Uterus (tissue), 4 donors: ENCODE results near the gene HOXA9. TPM values are rescaled to one million over a fixed set of nuclear protein-coding genes. Genes with fewer than 3 reads are reported as not detected.
A peak's percentile ranks its signal among the peaks of the same experiment; 100 is the strongest.

Experiments
- DNase-seq, 2 donors: peaks; one replicate each; pipeline ENCODE4 v3.0.0-alpha.2; 2019 to 2020
- H3K27ac ChIP-seq, 2 donors: fragments of 200-600 bp; sonication (generic); 1 replicate in 1 of 2; 2 replicates in 1 of 2; pipeline ENCODE4 v1.5.1; 2016 to 2018
- H3K27me3 ChIP-seq, 2 donors: fragments of 200-600 bp; sonication (generic); one replicate each; pipeline ENCODE4 v1.5.1; 2018 to 2019; ENCODE audit warnings: control low read depth in 1 of 2
- H3K36me3 ChIP-seq, 2 donors: fragments of 200-600 bp; sonication (generic); one replicate each; pipeline ENCODE4 v1.5.1; 2019; ENCODE audit warnings: control low read depth in 1 of 2
- H3K4me1 ChIP-seq, 2 donors: fragments of 200-600 bp; sonication (generic); one replicate each; pipeline ENCODE4 v1.5.1; 2018 to 2019; ENCODE audit warnings: control low read depth in 1 of 2
- H3K4me3 ChIP-seq, 2 donors: fragments of 200-600 bp; sonication (generic); 1 replicate in 1 of 2; 2 replicates in 1 of 2; pipeline ENCODE4 v1.5.1; 2018 to 2019; ENCODE audit warnings: mild to moderate bottlenecking in 1 of 2
- H3K9me3 ChIP-seq, 2 donors: fragments of 200-600 bp; sonication (generic); one replicate each; pipeline ENCODE4 v1.5.1; 2019; ENCODE audit warnings: control low read depth in 1 of 2
- CTCF ChIP-seq, 4 experiments: fragments of 200-600 bp in 2 of 4; fragments of 450-650 bp in 2 of 4; sonication (generic) in 2 of 4; IDR thresholded peaks; one replicate each; pipeline ENCODE4 v1.5.1; 2016 to 2019; ENCODE audit warnings: antibody characterized with exemption in 4 of 4, mild to moderate bottlenecking in 2 of 4, moderate library complexity in 1 of 4
- POLR2A ChIP-seq, 2 donors: fragments of 450-650 bp; IDR thresholded peaks; one replicate each; pipeline ENCODE4 v1.6.1; 2016; ENCODE audit warnings: antibody characterized with exemption in 2 of 2, mild to moderate bottlenecking in 1 of 2, moderate library complexity in 1 of 2
- intact Hi-C: fragments of 100-400 bp; cut with DNase I; formaldehyde crosslinking; loops from one replicate; pipeline ENCODE4 v1.15.1; 2023; ENCODE audit warnings: low total_unique reads
- total RNA-seq, 4 donors: library from RNA; depleted of rRNA in 3 of 4; stranded (reverse); fragments of >200 nt in 3 of 4; gene quantifications; one replicate each; pipeline versions ENCODE4 v1.1.0 to v1.2.4, GENCODE V29; 2014 to 2023
- donor health status: DM: yes; HTN: yes; CAD: no.

The HOXA9 gene
- total RNA-seq, 4 donors from 2014 or later, result 2.3 to 26.4 (median 22.4) TPM

- TF ChIP-seq CTCF (IDR thresholded peaks at IDR 0.05) (no peak), POLR2A (IDR thresholded peaks at IDR 0.05) (no peak)
- H3K4me3 ChIP-seq, result peak within 1 kb of the TSS; percentile 59 to 79
- peak; percentile 88 to 91 for DNase-seq
- H3K4me1 ChIP-seq, result peaks cover 0 to 4% of the 10 kb centered on the region in 2 donors
- intact Hi-C loops, result no loop called here
- peak within 1 kb of the TSS; percentile 93 to 95 for H3K27ac ChIP-seq
- no peaks in the 10 kb centered on the region for H3K36me3 ChIP-seq
- H3K27me3 ChIP-seq, result no peaks in the 10 kb centered on the region
- H3K9me3 ChIP-seq, result no peaks in the 10 kb centered on the region
These were observed 8.8 kb downstream of the HOXA9 start, which contains the start of gene HOXA7 for GRCh38 chr7:27156508-27156898. Gene HOXA7 (minus strand): TSS chr7:27156675. CDS start chr7:27156545, 130 bp downstream.

- TF ChIP-seq POLR2A (IDR thresholded peaks at IDR 0.05) (no peak), CTCF (IDR thresholded peaks at IDR 0.05) (no peak)
- H3K4me1 ChIP-seq, result peaks cover 0 to 4% of the 10 kb centered on the region in 2 donors
- no peaks in the 10 kb centered on the region for H3K36me3 ChIP-seq
- H3K27me3 ChIP-seq, result no peaks in the 10 kb centered on the region
- DNase-seq, result peak; percentile 43 to 54
- H3K9me3 ChIP-seq, result no peaks in the 10 kb centered on the region
- H3K27ac ChIP-seq, result peak overlapping the region; percentile 93 to 95
- H3K4me3 ChIP-seq, result peak overlapping the region; percentile 59 to 79
- intact Hi-C loops, result no loop called here
These were observed 9.4 kb downstream of the HOXA9 start for GRCh38 chr7:27155816-27156507.

GRCh38 chr7:27154901-27155815 lies 10.2 kb downstream of the HOXA9 start:
- Histone ChIP-seq H3K4me3 (peak overlapping the region; percentile 59 to 79), H3K27ac (peak overlapping the region; percentile 93 to 95), H3K27me3 (no peaks in the 10 kb centered on the region)

GRCh38 chr7:27154369-27154768 lies 11.0 kb downstream of the HOXA9 start:
- Histone ChIP-seq H3K27ac (peak overlapping the region in 1 of 2 donors; percentile 96), H3K27me3 (no peaks in the 10 kb centered on the region), H3K4me1 (peaks cover 0 to 4% of the 10 kb centered on the region in 2 donors), H3K4me3 (no peak overlapping the region), H3K36me3 (no peaks in the 10 kb centered on the region), H3K9me3 (no peaks in the 10 kb centered on the region)
- TF ChIP-seq CTCF (IDR thresholded peaks at IDR 0.05) (no peak), POLR2A (IDR thresholded peaks at IDR 0.05) (no peak)
- intact Hi-C loops, result no loop called here
- peak in 1 of 2 donors; percentile 23 for DNase-seq

More at GRCh38 chr7:27154901-27155815, 10.2 kb downstream of the HOXA9 start:
- intact Hi-C loops, result no loop called here
- TF ChIP-seq CTCF (IDR thresholded peaks at IDR 0.05) (no peak), POLR2A (IDR thresholded peaks at IDR 0.05) (no peak)
- no peaks in the 10 kb centered on the region for H3K36me3 ChIP-seq
- no peaks in the 10 kb centered on the region for H3K9me3 ChIP-seq
- DNase-seq, result peak; percentile 31 to 45
- peaks cover 0 to 4% of the 10 kb centered on the region in 2 donors for H3K4me1 ChIP-seq
